GM21737 (cell line): ENCODE measurements around the gene POU2AF1.

Experiments
- ATAC-seq: cut with Tn5 transposase; IDR thresholded peaks from one replicate; pipeline ENCODE4 v1.9.1; 2021; ENCODE audit warnings: mild to moderate bottlenecking, moderate library complexity; ENCODE audit not compliant: unreplicated experiment

POU2AF1 gene

GRCh38 chr11:111388842-111389241 lies 9.8 kb upstream of the POU2AF1 start:
- no peak for ATAC-seq

DNA sequence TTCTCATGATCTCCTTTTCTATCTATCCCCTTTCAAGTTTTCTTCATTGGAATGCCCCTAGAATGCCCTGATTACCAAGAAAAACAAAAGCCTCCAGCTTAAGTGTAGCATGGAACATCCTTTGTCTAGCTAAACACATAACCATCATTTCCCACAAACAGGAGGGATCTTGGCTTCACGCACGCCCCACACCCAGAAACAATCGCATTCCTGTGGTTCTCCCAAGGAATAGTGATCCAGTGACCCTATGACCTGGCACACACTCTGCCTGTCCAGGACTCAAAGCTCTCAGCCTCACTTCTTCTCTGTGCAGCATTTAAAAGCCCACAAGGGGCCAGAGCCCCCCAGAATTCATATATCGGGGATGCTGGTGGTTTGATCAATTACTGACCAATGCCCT lies 9.3 kb upstream of the POU2AF1 start:
- ATAC-seq: no peak

DNA sequence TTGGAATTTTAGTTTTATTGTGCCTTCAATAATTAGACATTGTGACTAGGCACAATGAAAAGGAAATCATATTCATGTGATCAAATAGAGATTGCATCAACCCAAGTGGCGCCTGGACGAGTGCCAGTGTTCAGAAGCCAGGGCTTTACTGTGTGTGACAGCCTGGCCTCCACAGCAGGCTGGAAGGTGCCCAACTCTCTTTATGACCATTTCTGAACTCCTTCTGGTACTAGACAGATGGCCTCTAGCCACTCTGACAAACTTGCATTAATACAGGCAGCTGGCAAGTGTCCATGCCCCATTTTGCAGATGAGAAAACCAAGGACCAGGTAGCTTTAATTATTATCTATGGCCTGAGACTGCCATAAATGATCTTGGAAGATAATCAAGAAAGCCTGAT lies 8.3 kb upstream of the POU2AF1 start:
- no peak for ATAC-seq

DNA sequence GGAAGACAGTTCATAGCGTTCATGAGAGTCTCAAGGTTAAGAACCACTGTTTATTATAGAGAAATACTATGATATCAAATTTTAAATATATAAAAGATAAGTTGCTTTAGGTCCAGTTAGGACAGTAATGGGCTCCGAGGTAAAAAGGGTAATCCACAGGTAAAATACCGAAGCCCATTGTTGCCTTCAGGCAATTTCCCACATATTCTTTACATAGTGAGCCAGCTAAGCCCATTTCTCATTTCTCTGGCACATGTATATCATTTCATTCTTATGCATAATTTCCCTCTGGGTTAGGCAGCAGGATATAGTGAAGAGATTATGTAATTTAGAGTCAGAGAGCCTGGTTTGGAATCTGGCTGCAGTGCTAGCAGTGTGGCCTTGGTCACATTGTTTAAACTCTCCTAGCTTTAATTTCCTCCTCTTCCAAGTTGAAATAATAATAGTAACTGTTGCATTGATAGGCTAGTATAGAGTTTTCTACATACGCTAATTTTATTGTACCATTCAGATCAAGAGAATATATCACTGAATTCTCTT lies 7.6 kb upstream of the POU2AF1 start:
- ATAC-seq: no peak

DNA sequence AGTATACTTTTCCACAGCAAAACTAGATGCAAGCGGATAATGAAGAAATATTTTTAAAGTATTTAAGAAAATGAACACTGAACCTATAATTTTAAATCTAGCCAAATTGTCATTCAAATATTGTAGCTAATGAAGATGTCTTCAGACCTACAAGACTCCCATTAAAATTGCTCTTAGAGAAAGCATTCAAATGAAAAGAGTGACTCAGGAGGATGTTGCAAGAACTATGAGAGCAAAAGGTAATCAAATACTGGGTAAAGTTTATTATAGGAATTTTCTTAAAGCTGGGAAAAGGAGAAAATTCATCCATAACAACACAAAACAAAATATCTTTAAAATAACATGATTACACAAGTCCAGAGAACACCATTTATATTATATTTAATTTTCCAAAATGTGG lies 5.4 kb upstream of the POU2AF1 start:
- ATAC-seq: no peak

DNA sequence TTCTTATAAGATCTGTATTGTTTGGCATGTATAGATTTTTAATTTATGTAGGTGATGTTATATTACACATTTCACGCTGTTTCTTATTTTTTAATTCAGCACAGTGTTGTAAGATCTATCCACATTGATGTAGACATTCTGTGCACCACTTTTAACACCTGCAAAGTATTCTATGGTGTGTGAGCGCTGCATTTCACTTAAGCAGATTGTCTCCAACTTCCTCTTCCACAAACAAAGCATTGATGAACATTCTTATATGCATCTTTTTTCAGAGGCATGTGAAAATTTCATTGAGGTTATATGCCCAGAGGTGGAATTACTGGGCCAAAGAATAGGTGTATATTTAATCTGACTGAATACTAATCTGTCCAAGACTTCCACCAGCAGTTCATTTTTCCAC lies 3.4 kb upstream of the POU2AF1 start:
- ATAC-seq: no peak

DNA sequence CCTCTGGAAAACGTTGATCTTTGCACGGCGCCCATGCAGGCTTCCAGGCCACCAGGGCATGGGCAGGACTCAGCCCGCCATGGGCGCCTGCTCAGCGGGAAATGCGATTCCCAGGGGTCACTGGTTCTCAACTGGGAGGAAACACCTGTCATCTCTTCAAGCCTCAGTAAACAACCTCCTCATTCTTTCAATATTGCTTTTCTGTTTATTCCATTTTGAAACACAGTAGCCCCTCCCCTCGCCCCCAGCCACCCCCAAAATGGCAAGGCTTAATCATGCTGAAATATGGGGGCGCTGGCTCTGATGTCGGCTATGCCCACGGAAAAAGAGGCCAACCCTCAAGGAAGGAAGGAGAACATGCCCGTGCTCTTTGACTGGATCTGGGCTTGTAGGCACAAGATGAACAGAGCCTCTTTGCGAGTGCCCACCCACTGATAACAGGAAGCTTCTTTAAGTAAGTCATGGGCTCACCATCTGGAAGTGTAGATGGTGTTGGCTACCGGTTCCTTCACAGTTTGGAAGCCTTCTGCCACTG lies 594 bp upstream of the POU2AF1 start:
- ATAC-seq: peak; percentile 36

DNA sequence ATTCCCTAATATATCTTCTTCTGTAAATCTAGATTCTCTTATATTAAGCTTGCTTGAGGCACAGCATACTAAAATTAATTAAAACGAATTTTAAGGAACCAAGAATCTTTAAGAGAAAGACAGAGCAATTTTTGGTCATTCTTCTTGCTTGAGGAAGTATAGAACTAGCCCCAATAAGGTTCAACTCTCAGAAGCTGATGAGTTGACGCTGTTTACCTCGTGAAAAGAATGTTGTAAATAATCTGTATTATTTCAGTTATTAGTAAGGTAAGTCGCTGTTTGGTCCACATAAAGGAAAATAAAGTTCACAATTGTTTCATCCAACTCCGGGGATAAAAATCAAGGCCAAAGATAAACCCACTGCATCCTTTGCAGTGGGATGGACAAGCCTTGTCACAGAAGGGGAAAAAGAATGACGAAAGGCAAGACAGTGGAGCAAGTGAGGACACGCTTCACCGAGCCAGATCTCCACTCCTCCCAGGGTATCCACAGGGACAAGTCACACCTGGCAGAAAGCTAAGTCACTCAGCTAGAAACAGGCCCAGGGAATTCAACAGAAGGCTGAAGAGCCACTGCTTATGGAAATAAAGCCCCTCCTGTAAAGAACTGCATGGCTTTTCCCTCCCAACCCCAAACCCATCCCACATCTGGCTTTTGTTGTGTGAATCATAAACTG lies 752 bp downstream of the POU2AF1 start:
- peak; percentile 18 for ATAC-seq

DNA sequence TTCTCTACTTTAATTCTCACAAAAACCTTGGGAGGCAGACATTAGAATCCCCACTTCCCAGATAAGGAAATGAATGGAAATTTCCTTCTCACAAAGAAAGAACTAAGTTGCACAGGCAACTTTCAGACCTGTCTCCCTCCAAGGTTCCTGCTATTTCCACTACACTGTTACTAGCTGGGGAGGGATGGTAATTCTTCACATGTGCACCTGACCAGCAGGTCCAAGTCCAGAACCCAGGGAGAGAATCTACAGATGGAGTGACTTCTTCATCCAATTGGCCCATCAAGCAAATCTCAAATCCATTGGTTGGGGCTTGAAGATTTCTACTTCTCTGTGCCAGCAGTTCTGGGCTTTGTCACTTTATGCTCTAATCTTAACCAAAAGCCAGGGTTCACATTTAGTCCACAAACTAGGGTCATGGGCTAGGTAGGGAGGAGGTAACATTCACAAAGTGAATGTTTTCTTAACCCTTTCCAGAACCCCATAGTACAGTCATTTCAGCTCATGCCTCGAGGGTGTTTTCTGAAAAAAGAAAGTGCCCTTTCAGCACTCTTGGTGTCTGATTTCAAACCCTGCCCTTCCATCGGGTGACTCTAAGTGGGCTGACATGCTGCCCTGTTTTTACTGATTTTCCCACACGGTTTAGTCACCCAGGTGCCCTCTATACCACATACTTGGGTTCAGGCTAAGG lies 2.7 kb downstream of the POU2AF1 start:
- no peak for ATAC-seq

- ATAC-seq: no peak
Observed at GRCh38 chr11:111373590-111373989, 5.5 kb downstream of the POU2AF1 start.

- ATAC-seq: no peak
Observed at GRCh38 chr11:111372538-111372937, 6.5 kb downstream of the POU2AF1 start.

- ATAC-seq: peak; percentile 40
Observed at GRCh38 chr11:111370902-111371578, 8.0 kb downstream of the POU2AF1 start.

GRCh38 chr11:111370270-111370901 lies 8.7 kb downstream of the POU2AF1 start:
- ATAC-seq: no peak

DNA sequence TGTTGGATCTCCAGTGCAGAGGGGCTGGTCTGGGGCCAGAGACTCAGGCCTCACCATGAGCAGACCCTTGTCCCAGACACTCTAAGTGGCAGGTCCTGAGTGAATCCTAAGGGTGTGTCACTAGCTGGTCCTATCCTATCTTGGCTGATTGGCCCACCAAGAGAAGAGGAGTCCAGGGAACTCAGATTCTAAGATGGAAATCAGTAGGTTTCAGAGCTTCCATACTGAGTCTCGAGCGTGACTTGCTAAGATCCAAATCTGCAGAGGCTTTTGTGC lies 10.9 kb downstream of the POU2AF1 start:
- ATAC-seq: no peak

DNA sequence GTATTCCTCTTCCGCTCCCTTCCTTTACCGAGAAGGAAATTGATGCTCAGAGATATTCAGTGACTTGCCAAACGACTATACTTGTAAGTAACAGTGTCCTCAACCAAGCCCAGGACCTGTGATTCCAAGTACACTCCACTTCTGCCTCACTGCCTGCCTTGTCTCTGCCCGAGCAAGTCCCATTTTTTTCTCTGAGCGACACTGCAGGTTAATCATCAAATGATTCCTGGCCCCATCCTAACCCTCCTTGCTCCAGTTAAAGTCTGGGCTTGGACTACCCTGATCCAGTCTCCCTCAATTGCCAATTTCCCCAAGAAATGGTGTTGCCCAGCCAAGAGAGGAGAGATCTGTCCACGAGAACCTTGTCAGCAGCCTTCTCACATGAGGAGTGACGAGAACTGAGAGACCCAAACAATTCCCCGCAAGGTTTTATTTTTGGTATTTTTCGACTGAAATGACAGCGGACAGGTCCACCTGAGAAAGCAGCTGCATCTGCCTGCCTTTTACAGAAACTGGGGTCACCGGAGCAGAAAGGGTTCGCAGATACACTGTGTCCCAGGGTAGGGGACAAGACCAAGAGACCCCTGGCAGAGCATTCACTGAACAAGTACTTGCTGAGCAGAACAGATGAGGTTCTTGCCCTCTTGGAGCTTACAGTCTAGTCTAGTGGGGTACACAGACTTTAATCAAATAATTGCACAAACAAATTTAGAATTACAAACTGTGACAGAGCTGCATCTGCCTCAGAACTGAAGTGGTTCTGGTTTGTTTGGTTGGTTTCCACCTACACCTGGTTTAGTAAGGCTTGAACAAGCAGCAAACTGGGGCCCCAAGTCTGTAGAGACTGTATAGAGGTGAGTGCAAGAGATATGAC lies 11.4 kb downstream of the POU2AF1 start:
- peak; percentile 39 for ATAC-seq

- ATAC-seq: no peak
Observed at GRCh38 chr11:111366560-111367410, 12.3 kb downstream of the POU2AF1 start.

DNA sequence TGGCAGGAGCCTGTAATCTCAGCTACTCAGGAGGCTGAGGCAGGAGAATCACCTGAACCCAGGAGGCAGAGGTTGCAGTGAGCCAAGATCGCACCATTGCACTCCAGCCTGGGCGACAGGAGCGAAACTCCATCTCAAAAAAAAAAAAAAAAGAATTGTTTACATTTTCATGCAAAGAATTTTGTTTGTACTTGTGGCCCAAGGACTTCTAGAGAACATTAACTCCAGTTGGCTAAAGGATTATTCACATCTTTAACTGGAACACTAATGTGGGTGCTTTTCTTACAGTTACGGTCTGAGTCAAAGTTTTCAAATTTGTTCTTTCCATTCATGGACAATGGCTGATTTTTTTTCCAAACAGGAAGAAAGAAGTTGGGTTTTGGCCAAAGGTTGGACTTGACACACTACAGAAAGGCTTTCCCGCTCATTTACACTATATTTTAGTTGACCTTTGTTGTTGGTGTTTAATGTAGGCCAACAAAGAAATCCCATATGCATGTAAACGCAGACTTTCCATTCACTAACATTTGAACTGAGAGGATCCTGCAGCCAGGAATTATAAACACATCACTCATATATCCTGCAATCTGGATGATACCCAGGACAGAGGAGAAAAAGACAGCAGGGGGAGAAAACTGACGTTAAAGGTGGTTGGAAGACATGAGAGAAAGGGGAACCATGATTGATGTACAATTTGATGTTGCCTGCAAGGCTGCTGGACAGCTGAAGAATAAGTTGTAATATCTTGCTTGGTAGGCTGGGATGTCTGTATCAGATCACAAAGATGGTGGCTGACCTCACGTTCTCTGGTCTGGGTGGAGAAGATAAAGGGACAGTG lies 13.1 kb downstream of the POU2AF1 start:
- no peak for ATAC-seq

DNA sequence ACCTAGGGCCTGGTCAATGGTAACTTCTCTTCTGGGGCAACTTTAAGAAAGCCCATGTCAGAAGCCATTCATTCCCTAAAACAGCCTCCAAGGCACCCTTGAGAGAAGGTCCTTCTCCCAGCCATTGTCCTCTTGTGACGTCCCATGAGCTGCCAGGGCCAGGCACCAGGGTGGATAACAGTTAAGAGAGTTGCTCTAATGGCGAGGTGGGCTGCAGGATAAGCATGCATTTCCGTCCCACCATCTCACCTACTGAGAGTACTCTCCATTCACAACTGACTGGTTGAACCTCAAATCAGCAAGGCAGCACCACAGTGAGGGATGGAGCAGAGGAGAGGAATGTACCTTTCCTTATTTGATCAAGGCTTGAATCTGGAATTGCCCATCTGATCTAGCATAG lies 14.6 kb downstream of the POU2AF1 start:
- no peak for ATAC-seq

GRCh38 chr11:111363985-111364384 lies 15.1 kb downstream of the POU2AF1 start:
- no peak for ATAC-seq
